Measurements from ENCODE around the gene NOL7. TPM values are rescaled to one million over a fixed set of nuclear protein-coding genes. Genes with fewer than 3 reads are reported as not detected.

NOL7 gene
- total and polyA plus RNA-seq, 2 experiments from 2014 or later = 97.2 to 251 TPM

GRCh38 chr6:13565921-13566320 lies 49.2 kb upstream of the NOL7 start (continued):
- TF ChIP-seq STAT1 (IDR thresholded peaks at IDR 0.05; ENCODE audit: unreplicated experiment) (no peak), POLR2AphosphoS5 (IDR thresholded peaks at IDR 0.05; ENCODE audit: low read depth) (no peak)

DNA sequence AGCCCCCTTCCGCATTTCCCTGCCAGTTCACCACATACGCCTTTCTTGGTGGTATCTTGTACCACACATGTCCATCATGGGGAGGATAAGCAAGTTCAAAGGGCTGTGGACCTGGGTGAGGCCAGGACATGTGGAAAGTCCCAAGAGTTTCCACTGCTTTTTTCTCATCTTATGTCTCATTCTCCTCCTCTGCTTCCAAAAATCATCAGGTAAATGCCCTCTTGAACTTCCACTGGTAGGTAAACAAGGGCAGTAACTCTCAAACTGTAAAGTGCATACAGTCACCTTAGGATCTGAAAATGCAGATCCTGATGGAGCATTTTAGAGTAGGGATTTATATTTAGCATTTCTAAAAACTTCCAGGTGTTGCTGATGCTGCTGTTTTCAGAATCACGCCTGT lies 48.6 kb upstream of the NOL7 start:
- ATAC-seq = no peak
- no peaks in the 10 kb centered on the region for H3K79me2 ChIP-seq (replicated peaks; ENCODE audit: insufficient read depth)
- H3K27ac ChIP-seq (ENCODE audit: low read depth) = no peak overlapping the region
- no peak for TF ChIP-seq STAT1 (IDR thresholded peaks at IDR 0.05; ENCODE audit: unreplicated experiment)
- TF ChIP-seq CTCF (conservative IDR thresholded peaks at IDR 0.05; ENCODE audit: low read depth in 2 of 2) = no peak
- no peak for TF ChIP-seq REST (IDR thresholded peaks at IDR 0.05; ENCODE audit: unreplicated experiment)
- no peak for TF ChIP-seq ZNF331 (CRISPR knock-in tag; IDR thresholded peaks at IDR 0.05; ENCODE audit: low read depth)
- no peak for TF ChIP-seq CREB1 (CRISPR knock-in tag; IDR thresholded peaks at IDR 0.05; ENCODE audit: low read depth)
- TF ChIP-seq, protein P1, sequence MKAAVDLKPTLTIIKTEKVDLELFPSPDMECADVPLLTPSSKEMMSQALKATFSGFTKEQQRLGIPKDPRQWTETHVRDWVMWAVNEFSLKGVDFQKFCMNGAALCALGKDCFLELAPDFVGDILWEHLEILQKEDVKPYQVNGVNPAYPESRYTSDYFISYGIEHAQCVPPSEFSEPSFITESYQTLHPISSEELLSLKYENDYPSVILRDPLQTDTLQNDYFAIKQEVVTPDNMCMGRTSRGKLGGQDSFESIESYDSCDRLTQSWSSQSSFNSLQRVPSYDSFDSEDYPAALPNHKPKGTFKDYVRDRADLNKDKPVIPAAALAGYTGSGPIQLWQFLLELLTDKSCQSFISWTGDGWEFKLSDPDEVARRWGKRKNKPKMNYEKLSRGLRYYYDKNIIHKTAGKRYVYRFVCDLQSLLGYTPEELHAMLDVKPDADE (IDR thresholded peaks at IDR 0.05) = no peak
- no peak for TF ChIP-seq POLR2AphosphoS5 (IDR thresholded peaks at IDR 0.05; ENCODE audit: low read depth)
- no peak for TF ChIP-seq JUNB (IDR thresholded peaks at IDR 0.05; ENCODE audit: unreplicated experiment)
- TF ChIP-seq NANOG (IDR thresholded peaks at IDR 0.05; ENCODE audit: borderline replicate concordance) = no peak
- TF ChIP-seq, protein P2, sequence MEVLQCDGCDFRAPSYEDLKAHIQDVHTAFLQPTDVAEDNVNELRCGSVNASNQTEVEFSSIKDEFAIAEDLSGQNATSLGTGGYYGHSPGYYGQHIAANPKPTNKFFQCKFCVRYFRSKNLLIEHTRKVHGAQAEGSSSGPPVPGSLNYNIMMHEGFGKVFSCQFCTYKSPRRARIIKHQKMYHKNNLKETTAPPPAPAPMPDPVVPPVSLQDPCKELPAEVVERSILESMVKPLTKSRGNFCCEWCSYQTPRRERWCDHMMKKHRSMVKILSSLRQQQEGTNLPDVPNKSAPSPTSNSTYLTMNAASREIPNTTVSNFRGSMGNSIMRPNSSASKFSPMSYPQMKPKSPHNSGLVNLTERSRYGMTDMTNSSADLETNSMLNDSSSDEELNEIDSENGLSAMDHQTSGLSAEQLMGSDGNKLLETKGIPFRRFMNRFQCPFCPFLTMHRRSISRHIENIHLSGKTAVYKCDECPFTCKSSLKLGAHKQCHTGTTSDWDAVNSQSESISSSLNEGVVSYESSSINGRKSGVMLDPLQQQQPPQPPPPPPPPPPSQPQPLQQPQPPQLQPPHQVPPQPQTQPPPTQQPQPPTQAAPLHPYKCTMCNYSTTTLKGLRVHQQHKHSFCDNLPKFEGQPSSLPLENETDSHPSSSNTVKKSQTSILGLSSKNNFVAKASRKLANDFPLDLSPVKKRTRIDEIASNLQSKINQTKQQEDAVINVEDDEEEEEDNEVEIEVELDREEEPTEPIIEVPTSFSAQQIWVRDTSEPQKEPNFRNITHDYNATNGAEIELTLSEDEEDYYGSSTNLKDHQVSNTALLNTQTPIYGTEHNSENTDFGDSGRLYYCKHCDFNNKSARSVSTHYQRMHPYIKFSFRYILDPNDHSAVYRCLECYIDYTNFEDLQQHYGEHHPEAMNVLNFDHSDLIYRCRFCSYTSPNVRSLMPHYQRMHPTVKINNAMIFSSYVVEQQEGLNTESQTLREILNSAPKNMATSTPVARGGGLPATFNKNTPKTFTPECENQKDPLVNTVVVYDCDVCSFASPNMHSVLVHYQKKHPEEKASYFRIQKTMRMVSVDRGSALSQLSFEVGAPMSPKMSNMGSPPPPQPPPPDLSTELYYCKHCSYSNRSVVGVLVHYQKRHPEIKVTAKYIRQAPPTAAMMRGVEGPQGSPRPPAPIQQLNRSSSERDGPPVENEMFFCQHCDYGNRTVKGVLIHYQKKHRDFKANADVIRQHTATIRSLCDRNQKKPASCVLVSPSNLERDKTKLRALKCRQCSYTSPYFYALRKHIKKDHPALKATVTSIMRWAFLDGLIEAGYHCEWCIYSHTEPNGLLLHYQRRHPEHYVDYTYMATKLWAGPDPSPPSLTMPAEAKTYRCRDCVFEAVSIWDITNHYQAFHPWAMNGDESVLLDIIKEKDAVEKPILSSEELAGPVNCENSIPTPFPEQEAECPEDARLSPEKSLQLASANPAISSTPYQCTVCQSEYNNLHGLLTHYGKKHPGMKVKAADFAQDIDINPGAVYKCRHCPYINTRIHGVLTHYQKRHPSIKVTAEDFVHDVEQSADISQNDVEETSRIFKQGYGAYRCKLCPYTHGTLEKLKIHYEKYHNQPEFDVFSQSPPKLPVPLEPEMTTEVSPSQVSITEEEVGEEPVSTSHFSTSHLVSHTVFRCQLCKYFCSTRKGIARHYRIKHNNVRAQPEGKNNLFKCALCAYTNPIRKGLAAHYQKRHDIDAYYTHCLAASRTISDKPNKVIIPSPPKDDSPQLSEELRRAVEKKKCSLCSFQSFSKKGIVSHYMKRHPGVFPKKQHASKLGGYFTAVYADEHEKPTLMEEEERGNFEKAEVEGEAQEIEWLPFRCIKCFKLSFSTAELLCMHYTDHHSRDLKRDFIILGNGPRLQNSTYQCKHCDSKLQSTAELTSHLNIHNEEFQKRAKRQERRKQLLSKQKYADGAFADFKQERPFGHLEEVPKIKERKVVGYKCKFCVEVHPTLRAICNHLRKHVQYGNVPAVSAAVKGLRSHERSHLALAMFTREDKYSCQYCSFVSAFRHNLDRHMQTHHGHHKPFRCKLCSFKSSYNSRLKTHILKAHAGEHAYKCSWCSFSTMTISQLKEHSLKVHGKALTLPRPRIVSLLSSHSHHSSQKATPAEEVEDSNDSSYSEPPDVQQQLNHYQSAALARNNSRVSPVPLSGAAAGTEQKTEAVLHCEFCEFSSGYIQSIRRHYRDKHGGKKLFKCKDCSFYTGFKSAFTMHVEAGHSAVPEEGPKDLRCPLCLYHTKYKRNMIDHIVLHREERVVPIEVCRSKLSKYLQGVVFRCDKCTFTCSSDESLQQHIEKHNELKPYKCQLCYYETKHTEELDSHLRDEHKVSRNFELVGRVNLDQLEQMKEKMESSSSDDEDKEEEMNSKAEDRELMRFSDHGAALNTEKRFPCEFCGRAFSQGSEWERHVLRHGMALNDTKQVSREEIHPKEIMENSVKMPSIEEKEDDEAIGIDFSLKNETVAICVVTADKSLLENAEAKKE (CRISPR knock-in tag; IDR thresholded peaks at IDR 0.05) = no peak
- no peak for TF ChIP-seq EZH2 (IDR thresholded peaks at IDR 0.05; ENCODE audit: low read depth, unreplicated experiment)
- no peak overlapping the region for H3K4me2 ChIP-seq
- H3K36me3 Mint-ChIP-seq (ENCODE audit: low read depth) = no peaks in the 10 kb centered on the region
- peaks cover 2% of the 10 kb centered on the region for H3K27me3 Mint-ChIP-seq (ENCODE audit: insufficient read depth, low read depth, poor library complexity)
- H3K4me1 ChIP-seq (ENCODE audit: insufficient read depth) = 0 out of 2 replicates have a peak, but pooled peaks cover 4% of the 10 kb centered on the region
- H3K27me3 ChIP-seq (ENCODE audit: insufficient read depth) = no peaks in the 10 kb centered on the region
- DNase-seq (ENCODE audit: low spot score) = no peak
- no peak overlapping the region for H3K4me3 Mint-ChIP-seq
- 0 out of 2 replicates have a peak overlapping the region, but pooled peaks have one; percentile 26 for H2AFZ ChIP-seq
- peaks cover 8% of the 10 kb centered on the region for H3K4me1 Mint-ChIP-seq
- no peaks in the 10 kb centered on the region for H3K9me2 ChIP-seq (ENCODE audit: insufficient read depth)
- no peaks in the 10 kb centered on the region for H3F3A ChIP-seq (replicated peaks; ENCODE audit: low read depth)
- H3K27ac Mint-ChIP-seq = no peak overlapping the region
- no peaks in the 10 kb centered on the region for H3K36me3 ChIP-seq (ENCODE audit: insufficient read depth)
- H3K4me3 ChIP-seq = no peak overlapping the region
- no peaks in the 10 kb centered on the region for H4K20me1 ChIP-seq (replicated peaks; ENCODE audit: insufficient read depth)
- no peaks in the 10 kb centered on the region for H3K9me3 Mint-ChIP-seq
